GM21717 (cell line): ENCODE results near the gene PTPRN2.

Experiments used
- ATAC-seq: cut with Tn5 transposase; IDR thresholded peaks from one replicate; pipeline ENCODE4 v1.9.1; 2021; ENCODE audit warnings: mild to moderate bottlenecking, moderate library complexity; ENCODE audit not compliant: unreplicated experiment

PTPRN2 gene

DNA sequence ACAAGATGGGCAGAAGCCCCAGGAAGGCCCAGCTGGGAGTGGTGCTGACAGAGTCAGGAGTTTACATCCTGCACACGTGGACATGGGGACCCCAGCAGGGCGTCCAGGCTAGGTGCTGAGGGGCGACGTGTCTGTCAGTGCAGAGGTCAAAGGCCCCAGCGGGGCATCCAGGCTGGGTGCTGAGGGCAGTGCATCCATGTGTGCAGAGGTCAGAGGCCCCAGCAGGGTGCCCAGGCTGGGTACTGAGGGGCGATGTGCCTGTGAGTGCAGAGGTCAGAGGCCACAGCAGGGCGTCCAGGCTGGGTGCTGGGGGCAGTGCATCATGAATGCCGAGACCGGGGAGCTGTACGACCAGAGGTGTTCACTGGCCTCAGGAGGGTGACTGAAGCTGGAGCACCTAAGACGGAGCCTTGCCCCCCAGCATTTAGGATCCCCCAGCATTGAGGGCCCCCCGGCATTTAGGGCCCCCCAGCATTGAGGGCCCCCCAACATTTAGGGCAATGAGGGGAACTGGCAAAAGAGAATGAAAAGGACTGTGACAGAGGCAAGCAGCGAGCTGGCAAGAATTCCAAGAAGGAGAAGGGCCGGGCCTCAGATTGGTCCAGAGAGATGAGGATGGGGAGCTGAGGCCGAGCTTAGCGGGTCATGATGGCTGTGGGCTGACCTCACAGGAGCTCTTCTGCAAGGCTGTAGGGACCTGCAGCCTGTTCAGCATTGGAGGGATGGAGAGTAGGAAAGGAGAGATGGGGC, 474.9 kb downstream of the PTPRN2 start:
- no peak for ATAC-seq

DNA sequence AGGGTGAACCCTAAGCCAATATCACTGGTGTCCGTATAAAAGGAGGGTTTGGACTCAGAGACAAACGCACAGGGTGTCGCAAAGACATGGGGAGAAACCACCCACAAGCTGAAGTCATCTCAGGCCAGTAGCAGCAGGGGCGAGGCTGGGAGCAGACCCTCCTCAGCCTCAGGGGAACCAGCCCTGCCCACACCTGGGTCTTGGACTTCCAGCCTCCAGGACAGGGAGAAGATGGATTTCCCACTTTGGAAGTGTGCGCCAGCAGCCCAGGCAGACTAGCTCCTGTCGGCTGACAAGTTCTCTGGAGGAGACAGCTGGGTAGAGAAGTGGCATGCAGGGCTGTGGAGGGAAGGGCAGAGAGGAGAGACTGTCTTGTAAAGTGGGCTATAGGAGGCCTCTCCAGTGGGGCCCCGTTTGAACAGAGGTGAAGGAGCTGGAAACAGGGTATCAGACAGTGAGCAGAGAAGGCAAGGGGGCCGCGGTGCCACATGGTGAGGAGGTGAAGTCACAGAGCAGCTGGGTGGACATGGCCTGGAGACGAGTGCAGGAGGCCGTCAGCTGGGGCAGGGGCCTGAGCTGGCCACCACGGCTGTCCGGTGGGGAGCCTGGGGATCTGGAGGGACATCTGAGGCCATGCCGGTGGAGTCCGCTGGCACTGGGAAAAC, 475.6 kb downstream of the PTPRN2 start:
- ATAC-seq = no peak

DNA sequence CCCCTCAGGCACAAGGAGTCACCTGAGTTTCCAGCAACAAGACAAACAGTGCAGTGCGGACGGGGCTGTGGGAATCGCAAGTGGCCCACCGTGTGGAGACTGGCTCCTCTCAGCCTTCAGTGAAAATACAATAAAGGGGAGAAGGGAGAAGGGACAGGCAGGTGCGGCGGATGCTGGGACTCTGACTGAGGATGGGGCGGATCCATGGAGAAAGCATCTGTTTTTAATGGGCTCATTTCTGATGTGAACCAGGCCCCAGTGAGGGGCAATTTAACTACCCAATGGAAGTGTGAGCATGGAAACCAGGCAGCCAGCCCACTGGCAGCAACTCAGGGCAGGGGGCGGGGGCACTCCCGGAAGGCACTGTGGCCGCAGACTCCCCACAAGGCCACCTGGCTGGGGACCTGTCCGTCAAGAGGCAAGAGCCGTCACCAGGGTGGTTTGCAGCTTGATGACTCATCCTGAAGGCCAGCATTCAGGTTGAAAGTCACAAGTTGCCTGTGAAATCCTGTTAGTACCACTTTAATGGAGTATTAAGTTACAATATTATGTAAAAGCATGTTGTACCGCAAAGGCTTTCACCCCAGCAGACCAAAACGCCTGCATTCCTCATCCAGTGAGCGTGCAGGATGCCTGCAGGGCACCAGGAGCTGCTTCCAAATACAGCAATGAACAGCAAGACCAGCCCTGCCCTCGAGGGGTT, 476.4 kb downstream of the PTPRN2 start:
- ATAC-seq = no peak

DNA sequence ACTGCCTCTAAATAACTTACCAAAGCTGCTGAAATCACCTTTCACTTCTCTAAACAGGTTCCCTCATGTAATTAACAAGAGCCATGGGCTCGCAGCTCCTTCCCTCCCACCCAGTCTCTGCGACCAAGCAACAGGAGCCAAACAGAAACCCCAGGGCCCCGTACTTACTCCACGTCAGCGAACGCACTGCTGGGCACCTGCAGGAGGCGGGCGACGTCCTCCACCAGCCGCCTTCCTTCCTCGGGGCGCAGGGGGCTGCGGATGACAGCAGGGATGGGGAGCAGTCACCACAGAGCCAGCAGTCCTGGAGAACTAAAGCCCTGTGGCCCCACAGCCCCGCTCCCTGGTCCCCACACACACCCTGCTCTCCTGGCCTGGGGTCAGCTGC, 477.0 kb downstream of the PTPRN2 start:
- ATAC-seq = no peak

DNA sequence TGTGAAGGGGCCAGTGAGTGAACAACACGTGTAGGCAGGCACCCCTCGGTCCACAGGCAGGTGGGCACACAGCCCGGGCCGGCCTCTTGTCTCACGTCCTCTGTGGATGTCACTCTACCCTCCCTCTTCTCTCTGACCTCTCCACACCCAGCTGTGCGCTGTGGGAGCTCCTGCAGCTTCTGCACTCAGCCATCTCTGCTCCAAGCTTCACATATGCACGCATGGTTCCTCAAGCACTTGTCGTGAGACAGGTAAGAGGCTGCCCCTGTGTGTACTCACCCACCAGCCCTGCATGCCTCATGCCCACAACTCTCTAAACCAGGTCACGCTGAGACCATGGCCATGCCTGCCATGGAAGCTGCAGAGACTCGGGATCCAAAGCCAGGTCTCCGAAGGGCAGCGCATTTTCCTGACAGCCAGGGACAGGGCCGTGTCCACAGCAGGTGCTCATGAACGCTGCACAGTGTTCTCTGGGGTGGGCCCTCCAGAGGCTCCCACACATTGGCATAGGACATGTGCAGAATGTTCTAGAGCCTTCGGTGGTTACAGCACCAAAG, 477.5 kb downstream of the PTPRN2 start:
- ATAC-seq = no peak

DNA sequence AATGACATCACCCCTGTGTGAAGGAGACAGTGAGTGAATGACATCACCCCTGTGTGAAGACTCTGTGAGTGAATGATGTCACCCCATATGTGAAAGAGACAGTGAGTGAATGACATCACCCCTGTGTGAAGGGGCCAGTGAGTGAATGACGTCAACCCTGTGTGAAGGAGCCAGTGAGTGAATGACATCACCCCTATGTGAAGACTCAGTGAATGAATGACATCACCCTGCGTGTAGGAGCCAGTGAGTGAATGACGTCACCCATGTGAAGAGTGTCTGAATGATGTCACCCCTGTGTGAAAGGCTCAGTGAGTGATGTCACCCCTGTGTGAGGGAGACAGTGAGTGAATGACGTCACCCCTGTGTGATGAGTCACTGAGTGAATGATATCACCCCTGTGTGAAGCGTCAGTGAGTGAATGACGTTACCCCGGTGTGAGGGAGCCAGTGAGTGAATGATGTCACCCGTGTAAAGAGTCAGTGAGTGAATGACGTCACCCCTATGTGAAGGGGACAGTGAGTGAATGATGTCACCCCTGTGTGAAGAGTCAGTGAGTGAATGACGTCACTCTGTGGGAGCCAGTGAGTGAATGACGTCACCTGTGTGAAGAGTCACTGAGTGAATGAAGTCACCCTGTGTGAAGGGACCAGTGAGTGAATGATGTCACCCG, 478.1 kb downstream of the PTPRN2 start:
- no peak for ATAC-seq

DNA sequence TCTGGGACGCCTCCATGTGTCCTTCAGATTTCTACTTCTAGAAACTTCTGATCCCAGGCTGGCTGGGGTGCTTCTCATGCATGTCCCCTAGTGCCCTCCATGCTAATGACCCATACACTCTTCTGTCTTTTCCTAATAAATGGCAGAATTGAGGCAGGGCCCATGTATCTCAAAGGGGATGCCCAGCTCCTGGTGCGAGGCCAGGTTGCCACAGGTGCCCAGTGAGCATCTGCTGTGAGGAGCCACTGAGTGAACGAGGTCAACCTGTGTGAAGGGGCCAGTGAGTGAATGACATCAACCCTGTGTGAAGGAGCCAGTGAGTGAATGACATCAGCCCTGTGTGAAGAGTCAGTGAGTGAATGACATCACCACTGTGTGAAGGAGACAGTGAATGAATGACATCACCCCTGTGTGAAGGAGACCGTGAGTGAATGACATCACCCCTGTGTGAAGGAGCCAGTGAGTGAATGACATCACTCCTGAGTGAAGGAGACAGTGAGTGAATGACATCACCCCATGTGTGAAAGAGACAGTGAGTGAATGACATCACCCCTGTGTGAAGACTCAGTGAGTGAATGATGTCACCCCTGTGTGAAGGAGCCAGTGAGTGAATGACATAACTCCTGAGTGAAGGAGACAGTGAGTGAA, 478.9 kb downstream of the PTPRN2 start:
- no peak for ATAC-seq

DNA sequence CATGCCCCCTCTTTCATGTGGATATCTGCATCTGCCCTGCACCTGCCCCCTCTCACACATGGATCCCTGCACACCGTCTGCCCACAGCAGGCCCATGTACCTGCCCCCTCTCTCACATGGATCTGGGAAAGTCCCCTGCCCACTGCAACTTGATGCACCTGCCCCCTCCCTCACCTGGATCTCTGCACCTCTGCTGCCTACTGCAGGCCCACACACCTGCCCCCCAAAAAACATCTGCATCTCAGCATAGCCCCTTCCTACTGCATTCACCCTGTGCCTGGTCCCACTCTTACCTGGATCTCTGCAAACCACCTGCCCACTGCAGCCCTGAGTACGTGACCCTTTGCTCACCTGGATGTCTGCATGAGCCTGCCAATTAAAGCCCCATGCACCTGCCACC, 479.8 kb downstream of the PTPRN2 start:
- ATAC-seq = no peak

DNA sequence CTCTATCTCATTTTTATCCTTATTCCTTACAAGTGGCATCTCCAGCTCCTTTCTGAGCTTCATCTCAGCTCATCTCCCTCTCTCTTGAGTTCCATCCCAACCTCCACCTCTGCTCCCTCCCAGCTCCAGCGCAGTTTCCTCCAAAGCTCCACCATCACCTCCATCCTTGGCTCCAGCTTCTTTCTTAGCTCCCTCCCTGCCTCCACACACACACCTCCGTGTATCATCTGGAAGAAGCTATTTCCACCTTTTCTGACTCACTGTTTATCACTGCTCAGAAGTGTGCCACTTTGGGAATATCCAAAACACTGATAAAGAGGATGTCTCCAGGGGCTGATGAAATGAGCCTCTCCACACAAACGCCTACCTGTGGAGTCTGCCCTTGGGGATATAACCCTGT, 481.4 kb downstream of the PTPRN2 start:
- no peak for ATAC-seq

DNA sequence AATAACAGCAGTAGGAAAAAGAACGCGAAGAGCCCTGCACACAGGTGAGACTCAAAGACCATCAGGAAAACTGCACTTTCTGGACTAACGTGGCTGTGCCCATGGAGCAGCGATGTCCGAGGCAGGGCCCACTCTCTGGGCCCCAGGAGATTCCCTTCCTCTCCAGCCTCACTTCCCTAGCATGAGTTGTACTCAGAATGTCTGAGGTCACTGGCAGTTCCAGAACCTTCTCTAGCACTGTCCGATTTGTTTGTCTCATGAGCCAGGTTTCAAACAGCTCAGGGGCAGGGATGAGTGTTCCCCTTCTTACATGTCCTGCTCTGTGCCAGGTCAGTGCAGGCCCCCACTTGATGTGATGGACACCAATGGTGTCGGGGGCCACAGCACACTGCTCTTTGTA, 484.2 kb downstream of the PTPRN2 start:
- no peak for ATAC-seq

DNA sequence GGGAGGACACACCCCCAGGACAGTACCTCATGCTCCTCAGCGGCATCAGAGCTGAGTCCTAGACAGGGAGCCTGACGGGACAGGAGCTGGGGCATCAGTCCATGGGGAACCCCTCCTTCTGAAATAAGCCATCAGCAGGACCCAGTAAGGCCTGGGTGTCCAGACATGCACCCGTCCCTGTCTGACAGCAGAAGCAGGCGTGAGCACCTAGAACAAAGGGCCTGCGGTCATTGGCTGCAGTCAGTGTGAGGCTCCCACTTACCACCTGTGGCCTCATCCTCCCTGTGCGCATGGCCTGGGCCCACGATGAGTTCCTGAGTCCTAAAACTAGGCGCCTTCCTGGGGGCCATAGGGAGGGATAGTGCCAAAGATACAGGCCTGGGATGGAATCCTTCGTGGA, 484.7 kb downstream of the PTPRN2 start:
- ATAC-seq = no peak

DNA sequence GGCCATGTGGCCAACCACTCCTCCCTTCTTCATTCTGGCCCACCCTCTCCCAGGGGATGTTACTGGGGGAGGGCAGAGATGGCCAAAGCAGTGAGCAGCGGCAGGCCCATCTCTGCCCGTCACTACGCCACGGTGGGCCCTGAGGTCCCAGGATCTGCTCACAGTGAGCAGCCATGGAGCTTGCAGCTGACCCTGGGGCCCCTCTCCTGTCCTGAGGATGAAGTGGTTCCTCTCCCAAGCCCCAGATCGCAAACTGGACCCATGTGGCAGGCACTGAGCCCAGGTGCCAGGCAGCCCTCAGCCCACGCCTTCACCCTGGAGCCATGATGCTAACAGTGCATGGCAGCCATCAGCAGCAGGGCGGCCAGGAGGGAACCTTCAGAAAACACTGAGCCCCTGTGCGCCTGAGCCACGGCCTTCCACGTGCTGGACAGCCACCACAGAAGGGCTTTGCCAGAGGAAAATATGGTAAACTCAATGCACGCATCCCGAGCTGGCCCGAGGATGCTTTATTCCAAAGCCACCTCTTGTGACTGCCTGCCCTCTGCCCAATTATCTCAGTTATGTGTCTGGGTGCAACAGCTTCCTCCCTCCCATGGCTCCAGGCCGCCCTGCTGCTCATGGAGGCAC, 485.7 kb downstream of the PTPRN2 start:
- no peak for ATAC-seq

DNA sequence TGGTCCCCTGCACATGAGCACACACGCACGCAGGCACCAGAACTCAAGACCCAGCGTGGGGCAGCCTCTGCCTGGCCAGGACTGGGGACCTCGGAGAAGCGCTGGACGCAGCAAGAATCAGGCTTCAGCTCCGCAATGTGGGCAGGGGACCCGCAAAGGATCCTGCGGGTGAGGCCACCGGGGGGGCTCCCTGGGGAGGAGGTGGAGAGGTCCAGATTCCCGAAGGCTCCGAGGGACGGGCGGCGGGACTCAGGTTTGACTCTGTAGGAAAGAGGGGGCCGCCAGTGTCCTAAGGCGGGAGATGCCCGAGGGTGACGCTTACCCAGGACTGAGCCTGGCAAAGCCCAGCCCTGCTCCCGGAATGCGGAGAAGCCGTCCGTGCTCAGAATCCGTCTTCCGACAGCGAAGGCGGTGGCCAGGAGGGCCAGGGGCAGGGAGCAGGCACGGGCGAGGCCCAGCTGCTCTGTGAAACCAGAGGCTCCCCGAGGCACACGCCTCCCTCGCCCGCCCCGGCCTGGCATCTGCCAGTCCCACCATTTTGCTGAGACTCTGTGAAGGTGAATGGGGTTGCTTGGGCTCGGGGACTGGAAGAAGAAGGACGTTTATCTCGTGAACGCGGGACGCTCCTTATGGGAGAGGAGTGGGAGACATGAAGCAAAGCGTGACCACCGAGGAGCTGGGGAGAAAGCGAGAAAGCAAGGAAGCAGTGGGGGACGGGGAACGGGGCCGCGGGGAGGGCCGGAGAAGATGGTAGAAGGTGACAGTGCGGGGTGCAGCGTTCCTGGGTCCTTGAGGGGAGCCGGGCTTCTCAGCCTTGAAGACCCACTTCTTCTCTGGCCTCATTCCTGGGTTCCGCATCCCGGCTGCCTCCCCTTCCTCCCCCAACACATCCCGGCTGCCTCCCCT, 489.2 kb downstream of the PTPRN2 start:
- no peak for ATAC-seq

DNA sequence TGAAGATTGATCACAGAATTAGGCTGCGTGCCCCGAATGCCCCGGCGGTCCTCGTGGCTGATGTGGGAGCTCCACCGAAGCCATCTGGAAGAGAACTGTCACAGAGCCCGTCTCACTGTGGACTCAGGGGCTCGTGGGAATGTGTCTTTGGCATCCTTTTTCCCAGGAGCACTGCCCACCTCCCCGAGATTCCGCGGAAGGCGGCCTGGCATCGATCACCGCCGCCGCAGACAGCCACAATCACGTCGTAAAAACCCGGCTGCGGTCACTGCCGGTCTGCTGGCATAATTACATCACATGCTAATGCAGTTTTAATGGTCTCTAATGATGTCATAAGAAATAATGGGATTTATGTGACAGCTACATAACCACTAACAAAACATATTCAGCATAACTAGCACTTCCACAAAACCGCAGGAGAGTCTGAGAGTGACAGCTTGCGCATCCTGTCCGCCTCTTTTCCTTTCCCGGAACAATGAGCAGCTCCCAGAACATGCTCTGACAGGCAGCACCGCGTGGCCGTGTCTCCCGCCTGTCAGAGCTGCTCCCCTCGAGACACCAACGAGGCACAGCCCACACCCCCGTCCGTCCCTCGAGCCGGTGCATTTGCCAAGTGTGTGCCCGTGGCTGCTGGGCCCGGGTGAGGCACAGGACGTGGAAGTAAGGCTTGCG, 490.0 kb downstream of the PTPRN2 start:
- no peak for ATAC-seq

DNA sequence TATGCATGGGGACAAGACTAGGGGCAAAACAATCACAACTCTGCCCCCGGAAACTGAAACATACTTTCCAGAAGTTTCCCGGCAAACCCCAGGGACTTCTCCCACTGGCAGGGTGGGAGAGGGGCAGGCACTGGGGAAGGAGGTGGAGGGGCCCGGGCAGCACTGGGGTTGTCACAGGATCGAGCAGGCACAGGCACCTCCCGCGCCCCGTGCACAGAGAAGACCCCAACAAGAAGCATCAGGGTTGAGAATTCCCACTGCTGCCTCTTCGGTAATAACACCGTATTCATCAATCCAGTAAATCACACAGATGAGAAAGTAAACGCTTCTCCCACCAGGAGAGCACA, 490.5 kb downstream of the PTPRN2 start:
- ATAC-seq = no peak

DNA sequence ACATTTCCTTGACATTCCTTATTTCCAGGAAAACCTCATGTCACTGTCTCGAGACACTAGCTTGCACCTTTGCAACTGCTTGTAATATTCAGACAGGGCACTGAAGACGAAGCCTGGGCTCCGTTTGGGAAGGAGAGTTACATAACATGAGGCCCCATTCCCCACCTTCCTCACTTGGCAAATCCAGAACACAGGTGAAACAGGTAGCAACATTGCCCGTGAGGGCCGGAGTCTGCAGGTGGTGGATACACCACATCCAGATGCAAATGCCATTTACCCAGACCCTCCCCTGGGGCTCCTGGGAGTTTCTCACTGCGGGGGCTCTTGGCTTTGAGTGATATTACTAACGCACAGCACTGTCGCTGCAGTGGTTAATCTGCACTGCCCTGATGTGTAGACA, 491.0 kb downstream of the PTPRN2 start:
- no peak for ATAC-seq

DNA sequence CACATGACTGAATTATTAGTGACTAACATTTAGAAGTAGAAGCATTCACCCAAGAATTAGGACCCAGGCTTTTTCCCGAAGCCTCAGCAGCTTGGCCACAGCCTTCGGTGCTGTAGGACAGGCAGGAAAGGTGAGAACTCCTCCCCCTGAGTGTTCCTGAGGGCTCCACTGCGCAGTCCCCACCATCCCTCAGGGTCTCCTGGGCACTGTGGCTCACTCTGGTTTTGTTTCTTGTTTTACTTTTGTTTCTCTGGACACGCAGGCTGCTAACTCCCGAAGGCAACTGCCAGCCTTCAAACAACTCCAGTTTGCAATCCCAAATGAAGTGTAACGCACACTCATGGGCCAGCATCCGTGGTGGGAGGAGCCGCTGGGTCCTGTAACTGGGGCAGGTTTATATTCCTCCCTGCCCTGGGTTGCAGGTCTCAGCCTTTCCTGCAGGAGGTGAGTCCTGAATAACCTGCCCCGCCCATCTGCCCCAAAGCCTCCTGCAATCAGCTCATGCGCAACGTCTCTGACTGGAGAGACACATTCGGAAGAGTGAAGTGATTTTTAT, 492.9 kb downstream of the PTPRN2 start:
- ATAC-seq = no peak

DNA sequence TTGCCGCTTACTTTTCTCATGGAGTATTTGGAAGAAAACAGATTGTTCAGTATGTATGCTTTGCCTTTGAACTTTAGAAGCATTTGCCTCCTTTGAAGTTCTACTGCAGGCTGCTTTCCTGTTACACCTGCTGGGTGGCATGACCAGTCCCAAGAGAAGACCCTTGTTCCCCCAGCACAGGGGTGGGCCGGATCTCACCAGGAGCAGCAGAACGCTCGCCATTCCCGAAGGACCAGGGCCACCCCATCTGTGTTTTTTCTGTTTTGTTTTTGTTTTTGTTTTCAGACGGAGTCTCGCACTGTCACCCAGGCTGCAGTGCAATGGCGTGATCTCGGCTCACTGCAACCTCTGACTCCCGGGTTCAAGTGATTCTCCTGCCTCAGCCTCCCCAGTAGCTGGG, 493.6 kb downstream of the PTPRN2 start:
- no peak for ATAC-seq
